ENCODE data around the gene RRN3.
"Not testable (repeated sequence)": the region's sequence is repeated elsewhere in the genome, so short reads cannot be mapped to it uniquely, and the experiment has no call there.

Gene RRN3

DNA sequence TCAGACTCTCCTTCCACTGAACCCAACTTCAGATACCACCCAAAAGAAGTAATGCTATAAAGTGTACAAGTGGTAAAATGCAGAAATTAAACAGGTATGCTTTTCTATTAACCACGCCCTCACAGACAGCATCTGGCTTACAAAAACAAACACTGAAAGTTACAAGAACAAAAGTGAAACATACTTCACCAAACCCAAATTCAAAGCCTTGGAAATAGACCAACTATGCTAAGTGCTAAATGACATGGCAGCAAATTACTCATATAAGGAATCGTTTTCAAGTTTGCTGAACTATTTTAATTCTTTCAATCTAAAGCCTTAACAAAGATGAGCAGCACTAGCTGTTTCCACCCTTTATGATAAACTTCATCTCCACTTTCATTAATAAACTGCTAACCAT lies 17.9 kb downstream of the RRN3 start:
- not testable (repeated sequence) for H3K36me3 ChIP-seq (ENCODE audit: low read length); H3K27me3 ChIP-seq (ENCODE audit: low read length); H3K4me3 ChIP-seq (ENCODE audit: insufficient read depth, low read length, poor library complexity, severe bottlenecking); H3K4me2 ChIP-seq (ENCODE audit: low read depth, low read length, poor library complexity, severe bottlenecking); H4K20me1 ChIP-seq (ENCODE audit: low read depth, low read length); H2AFZ ChIP-seq (ENCODE audit: low read depth, low read length, severe bottlenecking); H3K9me3 ChIP-seq (ENCODE audit: insufficient read depth, low read length); H3K9ac ChIP-seq (ENCODE audit: low read length); H3K9me2 ChIP-seq (replicated peaks; ENCODE audit: insufficient read depth, low read length); H3F3A ChIP-seq (ENCODE audit: insufficient read depth); H3K27ac ChIP-seq (ENCODE audit: low read depth, low read length); H3K79me2 ChIP-seq (ENCODE audit: insufficient read depth, low read length)

- 0 out of 2 replicates have a peak, but pooled peaks cover 8% of the 10 kb centered on the region for H3K36me3 ChIP-seq (ENCODE audit: low read length)
- H3K9me3 ChIP-seq (ENCODE audit: insufficient read depth, low read length) = no peaks in the 10 kb centered on the region
- H3K27me3 ChIP-seq (ENCODE audit: low read length) = no peaks in the 10 kb centered on the region
- H3K4me2 ChIP-seq (ENCODE audit: low read depth, low read length, poor library complexity, severe bottlenecking) = no peak overlapping the region
- H3K9me2 ChIP-seq (replicated peaks; ENCODE audit: insufficient read depth, low read length) = no peaks in the 10 kb centered on the region
- no peaks in the 10 kb centered on the region for H4K20me1 ChIP-seq (ENCODE audit: low read depth, low read length)
- no peaks in the 10 kb centered on the region; the same call in 1 of the 2 replicates for H3F3A ChIP-seq (ENCODE audit: insufficient read depth)
- H3K27ac ChIP-seq (ENCODE audit: low read depth, low read length) = no peak overlapping the region
- no peak overlapping the region for H3K4me3 ChIP-seq (ENCODE audit: insufficient read depth, low read length, poor library complexity, severe bottlenecking)
- no peaks in the 10 kb centered on the region for H3K79me2 ChIP-seq (ENCODE audit: insufficient read depth, low read length)
- no peak overlapping the region for H2AFZ ChIP-seq (ENCODE audit: low read depth, low read length, severe bottlenecking)
- H3K9ac ChIP-seq (ENCODE audit: low read length) = no peak overlapping the region
- TF ChIP-seq, protein P1, sequence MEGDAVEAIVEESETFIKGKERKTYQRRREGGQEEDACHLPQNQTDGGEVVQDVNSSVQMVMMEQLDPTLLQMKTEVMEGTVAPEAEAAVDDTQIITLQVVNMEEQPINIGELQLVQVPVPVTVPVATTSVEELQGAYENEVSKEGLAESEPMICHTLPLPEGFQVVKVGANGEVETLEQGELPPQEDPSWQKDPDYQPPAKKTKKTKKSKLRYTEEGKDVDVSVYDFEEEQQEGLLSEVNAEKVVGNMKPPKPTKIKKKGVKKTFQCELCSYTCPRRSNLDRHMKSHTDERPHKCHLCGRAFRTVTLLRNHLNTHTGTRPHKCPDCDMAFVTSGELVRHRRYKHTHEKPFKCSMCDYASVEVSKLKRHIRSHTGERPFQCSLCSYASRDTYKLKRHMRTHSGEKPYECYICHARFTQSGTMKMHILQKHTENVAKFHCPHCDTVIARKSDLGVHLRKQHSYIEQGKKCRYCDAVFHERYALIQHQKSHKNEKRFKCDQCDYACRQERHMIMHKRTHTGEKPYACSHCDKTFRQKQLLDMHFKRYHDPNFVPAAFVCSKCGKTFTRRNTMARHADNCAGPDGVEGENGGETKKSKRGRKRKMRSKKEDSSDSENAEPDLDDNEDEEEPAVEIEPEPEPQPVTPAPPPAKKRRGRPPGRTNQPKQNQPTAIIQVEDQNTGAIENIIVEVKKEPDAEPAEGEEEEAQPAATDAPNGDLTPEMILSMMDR (IDR thresholded peaks at IDR 0.05; ENCODE audit: insufficient read depth, low read length, poor library complexity, severe bottlenecking) = no peak
- no peak for TF ChIP-seq EZH2phosphoT487 (conservative IDR thresholded peaks at IDR 0.05; ENCODE audit: low read length)
These were observed 21.0 kb downstream of the RRN3 start for GRCh38 chr16:15073101-15073500.

GRCh38 chr16:15071916-15072769 lies 21.9 kb downstream of the RRN3 start:
- H3K4me2 ChIP-seq (ENCODE audit: low read depth, low read length, poor library complexity, severe bottlenecking); H3K9me2 ChIP-seq (replicated peaks; ENCODE audit: insufficient read depth, low read length); H3K9me3 ChIP-seq (ENCODE audit: insufficient read depth, low read length); H3K27me3 ChIP-seq (ENCODE audit: low read length); H3K4me3 ChIP-seq (ENCODE audit: insufficient read depth, low read length, poor library complexity, severe bottlenecking); H3K9ac ChIP-seq (ENCODE audit: low read length); H4K20me1 ChIP-seq (ENCODE audit: low read depth, low read length); H2AFZ ChIP-seq (ENCODE audit: low read depth, low read length, severe bottlenecking); H3K79me2 ChIP-seq (ENCODE audit: insufficient read depth, low read length); H3F3A ChIP-seq (ENCODE audit: insufficient read depth); H3K27ac ChIP-seq (ENCODE audit: low read depth, low read length); H3K36me3 ChIP-seq (ENCODE audit: low read length): not testable (repeated sequence)

DNA sequence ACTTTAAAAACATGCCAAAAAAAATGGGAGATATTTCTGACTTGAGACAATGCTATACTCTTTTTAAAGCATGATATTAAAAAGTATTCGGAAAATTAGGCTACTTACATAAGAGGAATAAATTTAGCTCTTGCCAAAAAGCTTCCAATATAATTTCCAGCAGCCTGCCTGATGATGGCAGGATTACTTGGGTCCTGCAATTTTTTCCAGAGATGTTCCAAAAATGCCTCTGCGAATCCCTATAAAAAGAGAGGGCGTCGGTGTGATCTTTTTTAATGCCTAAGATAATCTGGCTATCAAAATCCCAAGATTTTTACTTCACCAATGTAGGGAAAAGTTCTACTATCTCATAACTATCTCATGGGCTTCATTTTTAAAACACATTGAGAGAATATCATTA lies 23.1 kb downstream of the RRN3 start:
- H2AFZ ChIP-seq (ENCODE audit: low read depth, low read length, severe bottlenecking); H3K4me2 ChIP-seq (ENCODE audit: low read depth, low read length, poor library complexity, severe bottlenecking); H3K27me3 ChIP-seq (ENCODE audit: low read length); H3K27ac ChIP-seq (ENCODE audit: low read depth, low read length); H3K36me3 ChIP-seq (ENCODE audit: low read length); H3K9me3 ChIP-seq (ENCODE audit: insufficient read depth, low read length); H3K9me2 ChIP-seq (replicated peaks; ENCODE audit: insufficient read depth, low read length); H3K9ac ChIP-seq (ENCODE audit: low read length); H4K20me1 ChIP-seq (ENCODE audit: low read depth, low read length); H3F3A ChIP-seq (ENCODE audit: insufficient read depth); H3K79me2 ChIP-seq (ENCODE audit: insufficient read depth, low read length); H3K4me3 ChIP-seq (ENCODE audit: insufficient read depth, low read length, poor library complexity, severe bottlenecking): not testable (repeated sequence)

GRCh38 chr16:15066690-15067089 lies 27.4 kb downstream of the RRN3 start:
- not testable (repeated sequence) for H3K9ac ChIP-seq (ENCODE audit: low read length); H3K9me3 ChIP-seq (ENCODE audit: insufficient read depth, low read length); H3F3A ChIP-seq (ENCODE audit: insufficient read depth); H3K79me2 ChIP-seq (ENCODE audit: insufficient read depth, low read length); H3K9me2 ChIP-seq (replicated peaks; ENCODE audit: insufficient read depth, low read length); H3K4me3 ChIP-seq (ENCODE audit: insufficient read depth, low read length, poor library complexity, severe bottlenecking); H3K27me3 ChIP-seq (ENCODE audit: low read length); H3K36me3 ChIP-seq (ENCODE audit: low read length); H3K27ac ChIP-seq (ENCODE audit: low read depth, low read length); H3K4me2 ChIP-seq (ENCODE audit: low read depth, low read length, poor library complexity, severe bottlenecking); H2AFZ ChIP-seq (ENCODE audit: low read depth, low read length, severe bottlenecking); H4K20me1 ChIP-seq (ENCODE audit: low read depth, low read length)

DNA sequence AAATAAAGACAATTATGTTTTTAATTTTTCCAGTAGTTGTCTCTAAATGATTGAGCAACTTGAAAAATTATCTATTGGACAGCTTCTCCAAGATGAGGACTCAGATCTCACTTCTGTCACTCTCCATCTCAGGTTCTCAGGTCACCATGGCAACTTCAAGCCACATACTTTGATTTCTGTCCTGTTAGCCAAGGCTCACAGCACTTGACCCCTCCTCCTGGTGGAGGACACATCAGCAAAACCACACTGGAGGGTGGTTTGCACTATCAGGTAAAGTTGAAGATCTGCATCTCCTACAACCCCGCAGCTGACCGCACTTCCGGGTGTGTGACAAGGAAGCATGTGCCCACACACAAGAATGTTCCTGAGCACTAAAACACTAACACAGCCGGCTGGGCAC lies 28.1 kb downstream of the RRN3 start:
- H3K36me3 ChIP-seq (ENCODE audit: low read length); H3K27ac ChIP-seq (ENCODE audit: low read depth, low read length); H3K27me3 ChIP-seq (ENCODE audit: low read length); H3F3A ChIP-seq (ENCODE audit: insufficient read depth); H4K20me1 ChIP-seq (ENCODE audit: low read depth, low read length); H3K79me2 ChIP-seq (ENCODE audit: insufficient read depth, low read length); H3K4me2 ChIP-seq (ENCODE audit: low read depth, low read length, poor library complexity, severe bottlenecking); H3K9me3 ChIP-seq (ENCODE audit: insufficient read depth, low read length); H2AFZ ChIP-seq (ENCODE audit: low read depth, low read length, severe bottlenecking); H3K9me2 ChIP-seq (replicated peaks; ENCODE audit: insufficient read depth, low read length); H3K9ac ChIP-seq (ENCODE audit: low read length); H3K4me3 ChIP-seq (ENCODE audit: insufficient read depth, low read length, poor library complexity, severe bottlenecking): not testable (repeated sequence)

DNA sequence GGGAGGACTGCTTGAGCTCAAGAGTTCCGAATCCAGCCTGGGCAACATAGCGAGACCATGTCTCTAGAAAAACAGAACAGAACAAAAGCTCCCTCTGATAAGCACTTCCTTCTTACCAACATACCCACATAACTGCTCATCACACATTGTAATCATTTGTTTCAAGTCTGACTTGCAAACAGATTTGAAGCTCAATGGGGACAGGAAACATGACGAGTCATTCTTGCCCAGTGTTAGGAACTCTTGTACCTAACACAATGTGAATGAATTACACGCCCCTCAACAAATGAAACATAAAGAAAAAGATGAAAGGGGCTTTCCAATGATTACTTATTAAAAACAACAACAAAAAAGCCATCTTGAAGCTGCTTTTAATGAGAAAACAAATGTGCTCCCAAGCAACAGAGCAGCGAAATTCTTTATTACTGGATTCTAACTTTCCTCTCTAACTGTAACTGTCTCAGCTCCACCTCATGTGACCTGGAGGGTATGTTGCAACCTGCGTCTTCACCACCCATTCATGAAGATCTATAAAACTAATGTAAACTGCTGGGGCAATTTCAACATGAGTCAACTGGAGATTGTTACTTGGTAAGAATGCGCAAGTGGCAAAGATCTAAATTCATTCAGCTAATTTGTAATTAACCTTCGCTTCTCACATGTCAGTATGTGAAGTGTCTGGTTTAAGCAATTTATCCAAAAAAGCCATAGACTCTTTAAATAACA lies 31.8 kb downstream of the RRN3 start:
- H3K9me3 ChIP-seq (ENCODE audit: insufficient read depth, low read length); H3K27me3 ChIP-seq (ENCODE audit: low read length); H3K79me2 ChIP-seq (ENCODE audit: insufficient read depth, low read length); H3K9me2 ChIP-seq (replicated peaks; ENCODE audit: insufficient read depth, low read length); H2AFZ ChIP-seq (ENCODE audit: low read depth, low read length, severe bottlenecking); H3K36me3 ChIP-seq (ENCODE audit: low read length); H3K4me3 ChIP-seq (ENCODE audit: insufficient read depth, low read length, poor library complexity, severe bottlenecking); H4K20me1 ChIP-seq (ENCODE audit: low read depth, low read length); H3K27ac ChIP-seq (ENCODE audit: low read depth, low read length); H3K9ac ChIP-seq (ENCODE audit: low read length); H3F3A ChIP-seq (ENCODE audit: insufficient read depth); H3K4me2 ChIP-seq (ENCODE audit: low read depth, low read length, poor library complexity, severe bottlenecking): not testable (repeated sequence)

Measured in SU-DHL-6 (cell line).